Kidney glomerular epithelial cell (primary cell): ENCODE measurements around the gene PHGDH.

ENCODE experiments used
- DNase-seq: peaks from one replicate; lab custom pipeline; 2025; lab: John Stamatoyannopoulos, UW

PHGDH gene

DNA sequence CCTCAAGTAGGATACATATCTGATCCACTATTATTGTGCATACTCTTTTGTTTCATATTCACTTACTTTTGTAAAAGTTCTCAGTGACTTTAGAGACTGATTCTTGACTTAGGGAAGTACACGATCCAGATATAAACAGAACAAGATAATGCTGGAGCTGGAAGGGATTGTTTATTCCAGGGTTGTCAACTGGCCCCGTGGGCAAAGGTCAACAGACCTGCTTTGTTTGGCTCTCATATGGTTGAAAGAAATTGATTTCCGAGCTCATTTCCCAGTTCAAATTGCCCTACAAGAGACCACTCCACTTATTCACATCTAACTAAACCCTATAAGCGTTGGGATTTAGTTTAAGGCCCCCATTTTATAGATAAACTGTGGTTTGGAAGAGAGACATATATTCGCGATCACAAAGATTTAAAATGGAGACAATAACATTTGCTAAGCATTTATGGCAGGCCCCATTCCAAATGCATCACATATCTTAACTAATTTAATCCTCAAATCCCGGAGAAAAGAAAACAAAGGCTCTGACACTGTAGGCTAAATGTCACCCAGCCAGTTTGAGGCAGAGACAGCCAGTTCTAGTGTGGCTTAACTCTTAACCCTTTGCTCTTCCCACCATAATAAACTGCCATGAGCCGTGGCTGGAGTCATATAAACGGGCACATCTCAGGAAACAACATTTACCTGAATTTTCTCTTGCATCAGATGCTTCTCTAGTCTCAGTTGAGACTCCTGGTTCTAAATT is 78.9 kb downstream of the PHGDH start:
- DNase-seq = no peak

DNA sequence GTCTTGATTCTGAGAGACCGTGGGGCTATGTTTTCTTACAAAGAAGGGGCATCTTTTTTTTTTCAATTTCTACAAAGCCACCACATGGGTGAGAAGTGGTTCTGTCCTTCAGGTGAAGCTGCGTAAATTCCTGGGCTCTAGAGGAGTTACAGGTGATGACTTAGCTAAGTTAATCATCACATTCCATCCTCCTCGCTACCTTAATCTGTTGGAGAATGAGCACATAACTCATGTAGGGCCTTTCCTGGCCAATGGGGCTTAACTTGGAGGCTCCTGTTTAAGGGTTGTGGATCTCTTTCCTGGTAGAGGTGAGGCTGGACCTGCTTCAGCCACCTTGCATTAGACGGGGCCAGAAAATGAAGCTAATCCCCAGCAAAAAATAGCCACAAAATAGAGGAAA is 79.6 kb downstream of the PHGDH start:
- DNase-seq = no peak
